ENCODE measurements around the gene DRC1. TPM values are rescaled to one million over a fixed set of nuclear protein-coding genes. Genes with fewer than 3 reads are reported as not detected.

DRC1 gene
- total RNA-seq, 4 donors from 2014 or later, result not detected

DNA sequence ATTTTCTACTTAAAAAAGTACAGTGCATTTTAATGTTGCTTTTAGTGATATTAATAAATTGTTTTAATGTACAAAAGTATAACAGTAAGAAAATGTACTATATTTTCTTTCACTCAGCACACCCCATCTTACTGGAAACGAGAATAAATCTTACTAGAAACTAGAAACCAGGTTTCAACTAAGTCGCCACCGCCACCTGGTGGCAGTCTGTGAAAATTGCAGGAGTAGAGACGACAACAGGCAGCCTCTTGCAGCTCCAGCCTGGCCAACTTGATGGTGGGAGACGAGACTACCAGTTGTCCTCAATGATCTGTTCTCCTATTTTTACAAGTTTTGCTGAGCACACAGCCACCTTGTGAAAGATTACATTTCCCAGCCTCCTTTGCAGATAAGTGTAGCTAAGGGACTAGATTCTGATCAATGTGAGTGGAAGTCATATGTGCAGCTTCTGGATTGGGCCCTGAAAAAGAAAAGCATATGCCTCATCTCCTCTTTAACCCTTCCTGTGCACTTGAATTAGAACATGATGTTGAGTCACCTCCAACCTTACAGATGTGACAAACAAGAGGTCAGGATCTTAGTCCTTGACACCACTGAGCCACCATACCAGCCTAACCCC is 67.5 kb downstream of the DRC1 start:
- no peak overlapping the region for H3K27ac ChIP-seq
- WGBS, 2 donors (ENCODE audit: low coverage in 1 of 2), result 16 to 17% methylated on average over 1 to 5 of the region's 5 CpGs
- intact Hi-C loops (cut with DNase I; ENCODE audit: low total_unique reads) (no loop called here), in situ Hi-C loops (cut with MboI; ENCODE audit: low pct_ligation_motif_present in 1 of 4, low pct_unique_long_range_greater_than_20kb in 1 of 4, low sequenced_read_pairs in 3 of 4) (no loop called here)
- peak; percentile 62 for DNase-seq
- H3K9me3 ChIP-seq, result no peaks in the 10 kb centered on the region
- H3K4me3 ChIP-seq, result no peak overlapping the region
- H3K4me1 ChIP-seq, result no peaks in the 10 kb centered on the region
- no peaks in the 10 kb centered on the region for H3K27me3 ChIP-seq
- no peak for TF ChIP-seq EP300 (IDR thresholded peaks at IDR 0.05; ENCODE audit: low read depth)
- TF ChIP-seq, protein P1, sequence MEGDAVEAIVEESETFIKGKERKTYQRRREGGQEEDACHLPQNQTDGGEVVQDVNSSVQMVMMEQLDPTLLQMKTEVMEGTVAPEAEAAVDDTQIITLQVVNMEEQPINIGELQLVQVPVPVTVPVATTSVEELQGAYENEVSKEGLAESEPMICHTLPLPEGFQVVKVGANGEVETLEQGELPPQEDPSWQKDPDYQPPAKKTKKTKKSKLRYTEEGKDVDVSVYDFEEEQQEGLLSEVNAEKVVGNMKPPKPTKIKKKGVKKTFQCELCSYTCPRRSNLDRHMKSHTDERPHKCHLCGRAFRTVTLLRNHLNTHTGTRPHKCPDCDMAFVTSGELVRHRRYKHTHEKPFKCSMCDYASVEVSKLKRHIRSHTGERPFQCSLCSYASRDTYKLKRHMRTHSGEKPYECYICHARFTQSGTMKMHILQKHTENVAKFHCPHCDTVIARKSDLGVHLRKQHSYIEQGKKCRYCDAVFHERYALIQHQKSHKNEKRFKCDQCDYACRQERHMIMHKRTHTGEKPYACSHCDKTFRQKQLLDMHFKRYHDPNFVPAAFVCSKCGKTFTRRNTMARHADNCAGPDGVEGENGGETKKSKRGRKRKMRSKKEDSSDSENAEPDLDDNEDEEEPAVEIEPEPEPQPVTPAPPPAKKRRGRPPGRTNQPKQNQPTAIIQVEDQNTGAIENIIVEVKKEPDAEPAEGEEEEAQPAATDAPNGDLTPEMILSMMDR (IDR thresholded peaks at IDR 0.05), result peak; percentile 44 to 63 (median 54)
- H3K36me3 ChIP-seq, result no peaks in the 10 kb centered on the region

DNA sequence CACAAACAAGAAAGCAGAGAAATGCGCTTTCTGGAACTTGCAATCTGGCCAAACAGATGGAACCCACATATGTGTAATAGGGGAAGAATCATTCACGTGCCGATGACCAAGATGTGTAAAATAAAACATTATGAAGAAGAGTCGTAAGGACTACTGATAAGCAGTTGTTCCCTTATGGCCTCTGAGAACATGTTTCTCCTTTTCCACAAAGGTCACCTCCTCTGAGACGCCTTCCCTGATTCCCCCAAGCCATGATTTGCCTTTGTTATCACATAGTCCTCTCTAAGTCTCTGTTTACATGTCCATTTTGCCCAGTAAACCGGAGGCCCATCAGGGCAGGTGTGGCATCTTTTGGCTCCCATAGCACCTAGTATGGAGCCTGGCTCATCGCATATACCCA is 68.2 kb downstream of the DRC1 start:
- Histone ChIP-seq H3K27me3 (no peaks in the 10 kb centered on the region), H3K27ac (no peak overlapping the region), H3K9me3 (no peaks in the 10 kb centered on the region), H3K36me3 (no peaks in the 10 kb centered on the region), H3K4me1 (no peaks in the 10 kb centered on the region), H3K4me3 (no peak overlapping the region)
- in situ Hi-C loops (cut with MboI; ENCODE audit: low pct_ligation_motif_present in 1 of 4, low pct_unique_long_range_greater_than_20kb in 1 of 4, low sequenced_read_pairs in 3 of 4) (no loop called here), intact Hi-C loops (cut with DNase I; ENCODE audit: low total_unique reads) (no loop called here)
- no peak for DNase-seq
- 88 to 94% methylated on average over 5 to 7 of the region's 7 CpGs for WGBS, 2 donors (ENCODE audit: low coverage in 1 of 2)
- TF ChIP-seq POLR2AphosphoS5 (IDR thresholded peaks at IDR 0.05) (no peak), POLR2A (IDR thresholded peaks at IDR 0.05) (no peak), EP300 (IDR thresholded peaks at IDR 0.05; ENCODE audit: low read depth) (no peak)
- TF ChIP-seq, protein P1 (IDR thresholded peaks at IDR 0.05), result no peak

DNA sequence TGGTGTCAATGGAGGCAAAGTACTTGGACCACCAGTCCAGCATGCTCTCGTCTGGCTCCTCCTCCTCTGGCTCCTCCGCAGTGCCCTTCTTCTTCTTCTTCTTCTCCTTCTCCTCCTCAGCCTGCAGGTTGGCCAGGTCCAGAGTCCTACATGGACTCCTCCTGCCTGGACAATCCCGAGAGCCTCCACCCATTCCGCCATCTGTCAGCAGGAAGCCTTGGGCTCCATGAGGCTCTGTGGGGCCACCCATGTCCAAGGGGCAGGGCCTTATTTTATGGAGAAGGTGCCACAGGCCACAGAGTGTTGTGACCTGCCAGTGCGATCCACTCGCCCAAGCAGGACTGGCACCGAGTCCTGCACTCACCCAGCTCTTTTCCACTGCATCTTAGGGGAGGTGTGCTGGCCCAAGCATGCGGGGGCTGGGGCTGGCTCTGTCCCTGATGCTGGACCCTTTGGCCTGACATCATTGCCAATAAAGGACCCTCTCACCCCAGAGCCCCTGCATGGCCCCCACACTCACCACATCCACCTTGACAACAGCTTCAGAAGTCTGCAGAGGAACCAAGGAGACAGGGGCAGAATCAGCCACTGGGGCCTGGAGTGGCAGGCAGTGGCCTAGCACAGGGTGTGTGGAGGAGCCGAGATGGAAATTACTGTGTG is 69.0 kb downstream of the DRC1 start:
- H3K36me3 ChIP-seq, result no peaks in the 10 kb centered on the region
- H3K9me3 ChIP-seq, result no peaks in the 10 kb centered on the region
- H3K4me1 ChIP-seq, result no peaks in the 10 kb centered on the region
- H3K27ac ChIP-seq, result no peak overlapping the region
- H3K27me3 ChIP-seq, result no peaks in the 10 kb centered on the region
- TF ChIP-seq POLR2AphosphoS5 (IDR thresholded peaks at IDR 0.05) (no peak), EP300 (IDR thresholded peaks at IDR 0.05; ENCODE audit: low read depth) (no peak), POLR2A (IDR thresholded peaks at IDR 0.05) (no peak)
- TF ChIP-seq, protein P1 (IDR thresholded peaks at IDR 0.05), result no peak
- H3K4me3 ChIP-seq, result no peak overlapping the region
- 85% methylated on average over 8 of the region's 9 CpGs; no CpG with 5 or more reads in 1 of the 2 donors for WGBS, 2 donors (ENCODE audit: low coverage in 1 of 2)
- no peak for DNase-seq
- in situ Hi-C loops (cut with MboI; ENCODE audit: low pct_ligation_motif_present in 1 of 4, low pct_unique_long_range_greater_than_20kb in 1 of 4, low sequenced_read_pairs in 3 of 4), result no loop called here
- intact Hi-C loops (cut with DNase I; ENCODE audit: low total_unique reads), result no loop called here

DNA sequence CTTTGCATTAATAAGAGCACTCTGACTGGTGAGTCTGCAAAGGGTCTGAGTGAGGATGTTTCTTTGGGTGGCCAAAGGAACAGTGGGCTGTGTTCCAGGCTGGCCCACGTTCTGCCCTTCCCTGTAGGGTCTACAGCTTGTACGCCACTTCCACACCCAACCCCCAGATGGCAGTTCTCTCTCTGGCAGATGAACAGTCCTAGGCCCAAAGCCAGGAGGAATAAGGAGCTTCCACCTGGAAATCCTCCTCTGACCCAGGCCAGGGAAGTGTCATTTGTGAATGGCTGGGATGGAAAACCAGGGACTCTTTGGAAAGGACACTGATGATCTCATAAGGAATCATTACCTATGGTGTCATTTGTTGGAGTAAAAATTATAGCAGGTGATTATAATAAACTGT is 69.6 kb downstream of the DRC1 start:
- H3K9me3 ChIP-seq, result no peaks in the 10 kb centered on the region
- no peaks in the 10 kb centered on the region for H3K36me3 ChIP-seq
- no peak overlapping the region for H3K27ac ChIP-seq
- intact Hi-C loops (cut with DNase I; ENCODE audit: low total_unique reads), result no loop called here
- no peak overlapping the region for H3K4me3 ChIP-seq
- in situ Hi-C loops (cut with MboI; ENCODE audit: low pct_ligation_motif_present in 1 of 4, low pct_unique_long_range_greater_than_20kb in 1 of 4, low sequenced_read_pairs in 3 of 4), result no loop called here
- TF ChIP-seq POLR2AphosphoS5 (IDR thresholded peaks at IDR 0.05) (no peak), EP300 (IDR thresholded peaks at IDR 0.05; ENCODE audit: low read depth) (no peak), POLR2A (IDR thresholded peaks at IDR 0.05) (no peak)
- TF ChIP-seq, protein P1 (IDR thresholded peaks at IDR 0.05), result no peak
- no peaks in the 10 kb centered on the region for H3K4me1 ChIP-seq
- H3K27me3 ChIP-seq, result no peaks in the 10 kb centered on the region
- WGBS, 2 donors (ENCODE audit: low coverage in 1 of 2), result 50% methylated on average over 2 of the region's 2 CpGs; no CpG with 5 or more reads in 1 of the 2 donors
- DNase-seq, result no peak
